HG03159 (cell line): Measurements from ENCODE around the gene PTPRN2.

Source experiments
- ATAC-seq: cut with Tn5 transposase; IDR thresholded peaks from one replicate; pipeline ENCODE4 v1.9.1; 2021; ENCODE audit warnings: mild to moderate bottlenecking, moderate library complexity; ENCODE audit not compliant: unreplicated experiment

PTPRN2 gene

DNA sequence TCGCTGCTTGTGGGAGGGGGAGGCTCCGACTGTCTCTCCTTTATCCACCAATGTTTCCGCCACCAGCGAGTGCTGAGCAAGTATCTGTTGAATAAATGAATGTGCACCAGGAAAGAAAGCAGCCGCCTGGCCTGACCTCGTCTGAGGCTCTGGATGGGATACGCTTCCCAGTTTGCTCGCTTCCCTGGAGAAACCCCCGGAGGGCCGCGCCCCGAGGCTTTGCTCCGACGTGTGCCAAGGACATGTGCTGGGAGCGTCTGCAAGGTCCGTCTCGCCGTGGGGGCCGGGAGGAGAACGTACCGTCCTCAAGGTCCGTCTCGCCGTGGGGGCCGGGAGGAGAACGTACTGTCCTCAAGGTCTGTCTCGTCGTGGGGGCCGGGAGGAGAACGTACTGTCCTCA, 714.4 kb downstream of the PTPRN2 start:
- ATAC-seq, result no peak

GRCh38 chr7:157872447-157872846, 715.2 kb downstream of the PTPRN2 start:
- no peak for ATAC-seq

DNA sequence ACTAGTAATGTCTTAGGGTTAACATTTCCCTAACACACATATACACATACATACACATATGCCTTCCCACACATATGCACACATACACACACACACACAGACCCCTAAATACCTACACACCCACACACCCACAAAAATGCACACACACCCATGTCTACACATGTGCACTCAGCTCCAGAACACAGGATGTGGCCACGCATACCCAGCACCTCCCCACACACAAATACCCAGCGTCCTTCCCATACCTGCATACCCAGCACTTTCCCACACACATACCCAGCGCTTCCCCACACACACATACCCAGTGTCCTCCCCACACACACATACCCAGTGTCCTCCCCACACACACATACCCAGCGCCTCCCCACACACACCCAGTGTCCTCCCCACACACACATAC, 715.9 kb downstream of the PTPRN2 start:
- no peak for ATAC-seq

GRCh38 chr7:157870644-157871290, 716.9 kb downstream of the PTPRN2 start:
- ATAC-seq, result no peak

- no peak for ATAC-seq
Observed at GRCh38 chr7:157869793-157870192, 717.8 kb downstream of the PTPRN2 start.

DNA sequence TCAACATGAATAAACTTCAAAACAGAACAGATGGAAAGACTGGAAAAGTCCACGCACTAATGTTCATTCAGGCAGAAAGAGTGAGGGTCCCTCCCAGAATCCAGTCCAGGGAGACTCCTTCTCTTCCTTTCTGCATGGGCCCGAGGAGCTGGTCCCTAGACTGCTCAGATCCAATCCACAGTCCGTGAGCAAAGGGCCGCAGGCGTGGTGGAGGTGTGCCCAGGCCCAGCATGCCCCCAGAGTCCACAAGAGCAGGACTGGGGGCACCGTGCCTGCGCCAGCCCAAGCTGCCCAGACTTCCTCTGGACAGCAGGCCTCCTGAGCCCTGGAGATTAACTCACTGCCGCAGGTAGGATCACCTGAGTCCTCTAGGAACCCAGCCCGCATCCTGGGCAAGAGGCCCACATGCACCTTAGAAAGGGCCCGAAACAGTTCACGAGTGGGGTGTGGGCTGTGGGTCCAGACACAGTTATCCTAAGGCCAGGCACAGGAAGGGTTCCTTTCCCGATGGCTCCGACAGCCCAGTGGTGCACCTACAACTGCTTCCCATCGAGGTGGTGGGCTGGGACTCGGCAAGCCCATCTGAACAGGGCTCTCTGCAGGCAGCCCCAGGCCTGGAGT, 719.8 kb downstream of the PTPRN2 start:
- no peak for ATAC-seq

DNA sequence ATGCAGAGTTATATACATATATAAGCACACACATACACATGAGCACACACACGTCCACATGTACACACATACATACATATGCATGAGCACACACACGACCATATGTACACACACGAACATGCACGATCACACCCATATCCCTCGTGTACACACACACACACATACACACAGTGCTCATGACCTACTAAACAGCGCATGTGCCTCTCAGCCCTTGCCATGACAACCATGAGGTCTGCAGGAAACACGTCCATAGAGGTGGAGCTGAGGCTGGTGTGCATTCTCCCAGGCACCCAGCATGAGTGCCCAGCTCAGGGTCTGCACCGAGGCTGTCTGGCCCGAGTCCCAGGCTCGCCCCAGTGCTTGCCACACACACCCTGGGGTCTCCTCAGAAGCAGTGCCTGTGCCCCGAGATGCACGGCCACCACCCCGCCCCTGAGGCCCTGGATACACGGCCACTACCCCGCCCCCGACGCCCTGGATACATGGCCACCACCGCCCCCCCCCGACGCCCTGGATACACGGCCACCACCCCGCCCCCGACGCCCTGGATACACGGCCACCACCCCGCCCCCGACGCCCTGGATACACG, 721.2 kb downstream of the PTPRN2 start:
- no peak for ATAC-seq

- no peak for ATAC-seq
Observed at GRCh38 chr7:157865351-157866165, 722.1 kb downstream of the PTPRN2 start.

GRCh38 chr7:157864911-157865310, 722.7 kb downstream of the PTPRN2 start:
- ATAC-seq, result no peak

DNA sequence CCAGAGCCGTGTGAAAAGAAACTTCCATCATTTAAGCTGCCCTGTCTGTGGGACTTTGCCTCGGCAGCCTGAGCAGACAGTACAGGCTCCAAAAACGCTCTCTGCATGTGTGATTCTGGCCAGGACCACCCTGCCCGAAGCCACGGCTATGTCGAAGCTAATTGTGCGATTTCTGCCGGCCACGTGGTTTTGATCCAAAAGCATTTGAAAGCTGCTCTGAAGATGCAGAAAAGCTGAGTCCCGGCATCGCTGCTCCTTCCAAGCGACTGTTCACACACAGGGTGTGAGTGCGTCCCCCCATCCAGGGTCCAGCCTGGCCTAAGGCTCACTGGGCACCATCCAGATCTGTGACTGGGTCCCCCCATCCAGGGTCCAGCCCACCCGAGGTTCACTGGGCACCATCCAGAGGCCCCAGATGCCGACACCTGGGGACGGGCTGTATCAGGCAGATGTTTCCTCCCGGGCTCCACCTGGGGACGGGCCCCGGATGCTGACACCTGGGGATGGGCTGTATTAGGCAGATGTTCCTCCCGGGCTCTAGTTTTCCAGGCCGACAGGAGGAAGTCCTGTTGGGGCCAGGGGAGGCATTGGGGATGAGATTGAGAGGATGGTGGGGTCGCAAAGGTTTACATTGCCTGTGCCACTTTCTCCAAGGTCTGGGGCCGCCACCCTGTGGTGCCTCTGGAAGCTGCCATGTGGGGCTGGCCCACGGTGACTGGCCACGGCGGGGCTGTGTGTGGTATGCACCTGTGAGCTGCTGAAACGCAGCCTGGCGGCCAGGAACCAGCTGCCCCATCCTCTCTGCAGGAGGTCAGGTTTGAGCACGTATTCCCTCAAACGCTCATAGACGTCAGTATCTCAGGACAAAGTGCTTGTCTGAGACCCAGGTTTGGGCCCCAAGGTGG, 723.5 kb downstream of the PTPRN2 start:
- ATAC-seq, result no peak

DNA sequence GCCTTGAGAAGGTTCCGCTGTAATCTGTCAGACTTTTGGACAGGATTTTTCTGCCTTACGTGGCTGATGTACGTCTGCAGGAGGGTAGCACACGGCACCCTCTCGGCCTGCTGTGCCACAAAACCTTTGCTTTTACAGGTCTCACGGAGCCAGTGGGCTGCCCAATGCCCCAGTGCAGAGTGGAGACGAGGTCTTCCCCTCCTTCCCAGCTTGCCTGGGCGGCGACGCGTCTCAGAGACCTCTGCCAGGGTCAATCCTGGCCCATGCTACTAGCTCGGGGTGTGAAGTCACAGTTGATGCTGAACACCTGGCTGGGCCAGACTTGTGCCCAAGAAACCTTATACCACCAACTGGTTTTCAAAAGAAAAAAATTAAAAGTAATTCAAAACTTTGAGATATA, 724.4 kb downstream of the PTPRN2 start:
- no peak for ATAC-seq

GRCh38 chr7:157862731-157863130, 724.9 kb downstream of the PTPRN2 start:
- ATAC-seq, result no peak

DNA sequence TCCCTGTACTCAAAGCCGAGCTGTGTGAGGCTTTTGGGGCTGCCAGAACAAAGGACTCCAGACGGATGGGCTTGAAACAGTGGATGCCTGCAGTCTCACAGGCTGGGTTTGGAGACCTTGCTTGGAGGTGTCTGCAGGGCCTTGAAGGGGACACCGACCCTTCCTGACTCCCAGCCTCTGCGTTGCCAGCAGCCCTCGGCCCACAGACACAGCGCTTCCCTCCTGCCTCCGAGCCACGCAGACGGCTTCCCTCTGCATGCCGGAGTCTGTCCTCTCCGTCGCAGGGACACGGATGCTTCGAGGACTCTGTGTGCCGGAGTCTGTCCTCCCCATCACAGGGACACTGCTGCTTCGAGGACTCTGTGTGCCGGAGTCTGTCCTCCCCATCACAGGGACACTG, 726.1 kb downstream of the PTPRN2 start:
- no peak for ATAC-seq

GRCh38 chr7:157861031-157861491, 726.6 kb downstream of the PTPRN2 start:
- no peak for ATAC-seq

- ATAC-seq, result no peak
Observed at GRCh38 chr7:157860406-157860805, 727.2 kb downstream of the PTPRN2 start.

- ATAC-seq, result no peak
Observed at GRCh38 chr7:157859915-157860314, 727.7 kb downstream of the PTPRN2 start.

DNA sequence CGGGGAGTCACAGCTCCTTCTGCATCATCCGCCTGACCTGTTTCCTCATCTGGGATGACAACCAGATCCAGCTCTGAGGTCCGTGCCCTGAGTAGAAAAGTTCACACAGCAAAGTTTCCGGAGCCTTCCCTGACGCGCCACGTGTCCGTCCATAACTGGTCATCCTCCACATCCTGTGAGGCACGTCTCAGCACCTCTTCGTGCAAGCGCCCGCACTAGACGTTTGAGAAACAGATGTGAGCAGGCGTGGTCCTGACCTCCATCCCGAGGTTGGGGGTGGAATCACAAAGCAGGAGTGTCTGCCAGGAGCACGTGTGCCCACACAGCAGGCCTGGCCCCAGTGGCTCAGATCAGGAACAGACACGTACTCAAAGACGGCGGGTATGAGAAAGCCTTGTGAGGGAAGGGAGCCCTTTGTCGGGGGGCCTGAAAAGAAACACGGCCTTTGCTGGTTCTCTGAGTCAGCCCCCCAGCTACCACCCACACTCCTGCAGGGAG, 730.0 kb downstream of the PTPRN2 start:
- no peak for ATAC-seq

DNA sequence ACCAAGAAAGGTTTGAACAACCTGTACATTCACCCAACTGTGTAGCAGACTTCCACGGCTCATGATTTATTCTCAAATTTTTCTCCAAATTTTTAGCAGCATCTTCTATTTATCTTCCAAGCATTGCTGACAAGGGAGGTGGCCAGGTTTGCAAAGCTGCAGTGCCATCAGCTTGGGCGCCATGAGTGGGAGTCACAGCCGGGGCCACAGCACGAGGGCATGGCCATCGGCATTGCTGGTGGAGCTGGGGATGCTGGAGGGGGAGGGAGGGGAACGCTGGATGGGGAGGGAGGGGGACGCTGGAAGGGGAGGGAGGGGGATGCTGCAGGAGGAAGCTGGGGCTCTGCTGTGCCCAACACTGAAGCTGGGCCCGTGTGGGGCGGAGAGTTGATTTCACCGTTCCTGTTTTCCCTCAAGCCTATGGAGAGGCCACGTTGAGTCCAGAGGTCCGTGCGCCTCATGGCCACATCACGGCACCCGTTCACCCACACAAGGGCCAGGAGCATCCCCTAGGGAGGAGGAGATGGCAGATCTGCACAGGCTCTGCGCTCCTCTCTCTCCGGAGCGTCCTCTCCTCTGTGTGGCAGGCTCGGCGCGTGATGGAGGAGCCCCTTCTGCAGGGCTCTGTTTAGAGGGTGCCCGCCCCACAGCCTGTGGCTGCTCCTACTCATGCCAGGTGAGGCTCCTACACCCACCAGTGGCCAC, 730.6 kb downstream of the PTPRN2 start:
- no peak for ATAC-seq

- ATAC-seq, result no peak
Observed at GRCh38 chr7:157855452-157856213, 732.0 kb downstream of the PTPRN2 start.
